Neuron (in vitro differentiated cells): ENCODE data around the gene TIRAP.

Experiments
- H2AFZ ChIP-seq: one replicate; pipeline ENCODE4 v1.6.1; 2013; ENCODE audit warnings: low read depth, mild to moderate bottlenecking, inconsistent platforms, low read length, moderate library complexity
- H3K27me3 ChIP-seq: one replicate; pipeline ENCODE4 v1.6.1; 2013; ENCODE audit warnings: low read length; ENCODE audit not compliant: insufficient read depth
- H3K36me3 ChIP-seq: one replicate; pipeline ENCODE4 v1.6.1; 2013; ENCODE audit warnings: low read length; ENCODE audit not compliant: insufficient read depth
- H3K4me1 ChIP-seq: one replicate; pipeline ENCODE4 v1.6.1; 2013; ENCODE audit warnings: low read length; ENCODE audit not compliant: insufficient read depth
- H3K4me3 ChIP-seq: 2 replicates; pipeline ENCODE4 v1.5.1; 2013; ENCODE audit warnings: mild to moderate bottlenecking, low read length, moderate library complexity
- H3K9me3 ChIP-seq: one replicate; pipeline ENCODE4 v1.6.1; 2013; ENCODE audit warnings: low read length

TIRAP gene

GRCh38 chr11:126268361-126268707, 14.6 kb upstream of the TIRAP start:
- H3K9me3 ChIP-seq: no peaks in the 10 kb centered on the region
- H3K36me3 ChIP-seq: peaks cover 58% of the 10 kb centered on the region
- H3K4me1 ChIP-seq: peaks cover 16% of the 10 kb centered on the region

GRCh38 chr11:126268708-126269579, 13.9 kb upstream of the TIRAP start, which contains the start of the genes FOXRED1 and SRPRA:
TSS of gene FOXRED1 (plus strand) at chr11:126269154. CDS start at chr11:126269207, 53 bp downstream.
TSS of gene SRPRA (minus strand) at chr11:126268895. CDS start at chr11:126268804, 91 bp downstream.
- H3K27me3 ChIP-seq: no peaks in the 10 kb centered on the region
- H3K9me3 ChIP-seq: no peaks in the 10 kb centered on the region
- H2AFZ ChIP-seq: peak within 1 kb of the TSS; percentile 39
- peaks cover 58% of the 10 kb centered on the region for H3K36me3 ChIP-seq
- peak within 1 kb of the TSS; percentile 76 for H3K4me3 ChIP-seq
- H3K4me1 ChIP-seq: peaks cover 16% of the 10 kb centered on the region

More at GRCh38 chr11:126268361-126268707, 14.6 kb upstream of the TIRAP start:
- H3K27me3 ChIP-seq: no peaks in the 10 kb centered on the region
- H3K4me3 ChIP-seq: peak overlapping the region; percentile 76
- H2AFZ ChIP-seq: no peak overlapping the region

- Histone ChIP-seq H3K36me3 (peaks cover 54% of the 10 kb centered on the region), H3K9me3 (no peaks in the 10 kb centered on the region), H2AFZ (no peak overlapping the region), H3K4me3 (no peak overlapping the region), H3K27me3 (no peaks in the 10 kb centered on the region), H3K4me1 (peaks cover 6% of the 10 kb centered on the region)
Observed at GRCh38 chr11:126277322-126277721, 5.6 kb upstream of the TIRAP start.

- peaks cover 6% of the 10 kb centered on the region for H3K4me1 ChIP-seq
- H2AFZ ChIP-seq: no peak overlapping the region
- H3K36me3 ChIP-seq: peaks cover 50% of the 10 kb centered on the region
- no peaks in the 10 kb centered on the region for H3K27me3 ChIP-seq
- no peaks in the 10 kb centered on the region for H3K9me3 ChIP-seq
- no peak overlapping the region for H3K4me3 ChIP-seq
Observed at GRCh38 chr11:126277780-126278179, 5.1 kb upstream of the TIRAP start.

- no peaks in the 10 kb centered on the region for H3K27me3 ChIP-seq
- no peaks in the 10 kb centered on the region for H3K9me3 ChIP-seq
- H2AFZ ChIP-seq: no peak overlapping the region
- H3K36me3 ChIP-seq: peaks cover 36% of the 10 kb centered on the region
- H3K4me3 ChIP-seq: no peak overlapping the region
- H3K4me1 ChIP-seq: peaks cover 11% of the 10 kb centered on the region
Observed at GRCh38 chr11:126279191-126279590, 3.7 kb upstream of the TIRAP start.

- Histone ChIP-seq H3K4me3 (no peak overlapping the region), H3K4me1 (peaks cover 11% of the 10 kb centered on the region), H3K36me3 (peaks cover 25% of the 10 kb centered on the region)
Observed at GRCh38 chr11:126280595-126280994, 2.3 kb upstream of the TIRAP start.

GRCh38 chr11:126281245-126281644, 1.6 kb upstream of the TIRAP start:
- Histone ChIP-seq H3K9me3 (no peaks in the 10 kb centered on the region), H2AFZ (no peak overlapping the region), H3K27me3 (no peaks in the 10 kb centered on the region), H3K36me3 (peaks cover 18% of the 10 kb centered on the region), H3K4me3 (no peak overlapping the region), H3K4me1 (peaks cover 11% of the 10 kb centered on the region)

More at GRCh38 chr11:126280595-126280994, 2.3 kb upstream of the TIRAP start:
- no peaks in the 10 kb centered on the region for H3K27me3 ChIP-seq
- no peaks in the 10 kb centered on the region for H3K9me3 ChIP-seq
- H2AFZ ChIP-seq: no peak overlapping the region

- Histone ChIP-seq H3K9me3 (no peaks in the 10 kb centered on the region), H3K27me3 (no peaks in the 10 kb centered on the region), H2AFZ (peak overlapping the region; percentile 92), H3K4me1 (peaks cover 11% of the 10 kb centered on the region), H3K4me3 (peak overlapping the region; percentile 91), H3K36me3 (peaks cover 16% of the 10 kb centered on the region)
Observed at GRCh38 chr11:126281666-126282175, 1.2 kb upstream of the TIRAP start.

GRCh38 chr11:126282361-126282735, 545 bp upstream of the TIRAP start:
- Histone ChIP-seq H3K4me1 (peaks cover 11% of the 10 kb centered on the region), H3K9me3 (no peaks in the 10 kb centered on the region), H2AFZ (peak overlapping the region; percentile 92), H3K36me3 (peaks cover 9% of the 10 kb centered on the region), H3K27me3 (no peaks in the 10 kb centered on the region), H3K4me3 (peak overlapping the region; percentile 91)

- Histone ChIP-seq H3K9me3 (no peaks in the 10 kb centered on the region), H3K27me3 (no peaks in the 10 kb centered on the region), H3K4me1 (peaks cover 11% of the 10 kb centered on the region), H3K36me3 (peaks cover 7% of the 10 kb centered on the region), H3K4me3 (no peak overlapping the region), H2AFZ (no peak overlapping the region)
Observed at GRCh38 chr11:126284829-126285228, 1.9 kb downstream of the TIRAP start.

- Histone ChIP-seq H3K4me1 (peaks cover 4% of the 10 kb centered on the region), H3K36me3 (peaks cover 17% of the 10 kb centered on the region), H2AFZ (no peak overlapping the region), H3K4me3 (no peak overlapping the region), H3K9me3 (no peaks in the 10 kb centered on the region), H3K27me3 (no peaks in the 10 kb centered on the region)
Observed at GRCh38 chr11:126288237-126288636, 5.3 kb downstream of the TIRAP start.

GRCh38 chr11:126290887-126291286, 8.0 kb downstream of the TIRAP start:
- Histone ChIP-seq H3K36me3 (peaks cover 32% of the 10 kb centered on the region), H3K4me3 (no peak overlapping the region), H3K27me3 (no peaks in the 10 kb centered on the region), H2AFZ (no peak overlapping the region), H3K9me3 (no peaks in the 10 kb centered on the region), H3K4me1 (no peaks in the 10 kb centered on the region)

GRCh38 chr11:126293726-126294125, 10.8 kb downstream of the TIRAP start:
- peaks cover 28% of the 10 kb centered on the region for H3K36me3 ChIP-seq
- H3K9me3 ChIP-seq: no peaks in the 10 kb centered on the region
- no peak overlapping the region for H3K4me3 ChIP-seq

More at GRCh38 chr11:126293726-126294125, 10.8 kb downstream of the TIRAP start:
- H3K27me3 ChIP-seq: no peaks in the 10 kb centered on the region
- H2AFZ ChIP-seq: no peak overlapping the region
- H3K4me1 ChIP-seq: no peaks in the 10 kb centered on the region
